ENCODE results near the gene SAMD4B.

The SAMD4B gene

DNA sequence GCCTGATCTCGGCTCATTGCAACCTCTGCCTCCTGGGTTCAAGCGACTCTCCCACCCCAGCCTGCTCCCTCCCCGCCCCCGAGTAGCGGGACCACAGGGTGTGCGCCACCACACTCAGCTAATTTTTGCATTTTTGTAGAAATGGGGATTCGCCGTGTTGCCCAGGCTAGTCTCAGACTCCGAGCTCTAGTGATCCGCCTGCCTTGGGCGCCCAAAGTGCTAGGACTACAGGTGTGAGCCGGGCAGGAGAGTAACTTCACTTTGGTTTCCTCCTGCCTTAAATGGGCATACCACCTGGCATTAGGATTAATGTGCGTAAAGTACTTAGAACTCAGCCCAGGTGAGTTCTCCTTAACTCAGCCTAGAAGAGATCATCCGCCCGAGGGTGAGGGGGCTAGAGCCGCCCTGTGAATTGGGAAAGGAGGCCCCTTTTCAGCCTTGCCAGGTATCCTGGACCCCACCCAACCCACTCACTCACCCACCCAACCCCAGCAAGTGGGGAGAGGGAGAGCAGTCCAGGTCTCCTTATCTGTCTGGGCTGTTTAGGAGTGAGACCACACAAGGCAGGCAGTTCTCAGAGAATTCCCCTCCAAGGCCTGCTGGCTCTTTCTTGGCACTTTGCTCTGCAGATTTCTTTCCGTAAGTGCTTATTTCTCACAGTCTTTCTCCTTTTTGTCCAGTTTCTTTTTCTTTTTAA is 63.2 kb downstream of the SAMD4B start:
- TF ChIP-seq, protein P1, sequence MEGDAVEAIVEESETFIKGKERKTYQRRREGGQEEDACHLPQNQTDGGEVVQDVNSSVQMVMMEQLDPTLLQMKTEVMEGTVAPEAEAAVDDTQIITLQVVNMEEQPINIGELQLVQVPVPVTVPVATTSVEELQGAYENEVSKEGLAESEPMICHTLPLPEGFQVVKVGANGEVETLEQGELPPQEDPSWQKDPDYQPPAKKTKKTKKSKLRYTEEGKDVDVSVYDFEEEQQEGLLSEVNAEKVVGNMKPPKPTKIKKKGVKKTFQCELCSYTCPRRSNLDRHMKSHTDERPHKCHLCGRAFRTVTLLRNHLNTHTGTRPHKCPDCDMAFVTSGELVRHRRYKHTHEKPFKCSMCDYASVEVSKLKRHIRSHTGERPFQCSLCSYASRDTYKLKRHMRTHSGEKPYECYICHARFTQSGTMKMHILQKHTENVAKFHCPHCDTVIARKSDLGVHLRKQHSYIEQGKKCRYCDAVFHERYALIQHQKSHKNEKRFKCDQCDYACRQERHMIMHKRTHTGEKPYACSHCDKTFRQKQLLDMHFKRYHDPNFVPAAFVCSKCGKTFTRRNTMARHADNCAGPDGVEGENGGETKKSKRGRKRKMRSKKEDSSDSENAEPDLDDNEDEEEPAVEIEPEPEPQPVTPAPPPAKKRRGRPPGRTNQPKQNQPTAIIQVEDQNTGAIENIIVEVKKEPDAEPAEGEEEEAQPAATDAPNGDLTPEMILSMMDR (IDR thresholded peaks at IDR 0.05; ENCODE audit: low read length) = no peak
- TF ChIP-seq EZH2 (IDR thresholded peaks at IDR 0.05; ENCODE audit: borderline replicate concordance, low read length) = no peak
- Histone ChIP-seq H3K27ac (ENCODE audit: low read depth, low read length, poor library complexity, severe bottlenecking) (peak overlapping the region; percentile 96), H4K20me1 (ENCODE audit: insufficient read depth, low read length) (no peaks in the 10 kb centered on the region), H2AFZ (ENCODE audit: low read length) (no peak overlapping the region), H3K9ac (ENCODE audit: low read length) (no peak overlapping the region), H3K36me3 (ENCODE audit: insufficient read depth, low read length) (peaks cover 10% of the 10 kb centered on the region), H3K27me3 (ENCODE audit: insufficient read depth, low read length) (no peaks in the 10 kb centered on the region), H3K9me3 (ENCODE audit: low read length) (no peaks in the 10 kb centered on the region), H3K4me2 (ENCODE audit: low read length) (peak overlapping the region; percentile 31), H3K79me2 (ENCODE audit: insufficient read depth, low read length) (peaks cover 6% of the 10 kb centered on the region), H3K9me2 (ENCODE audit: low read depth, low read length) (no peaks in the 10 kb centered on the region), H3K4me3 (ENCODE audit: low read depth, low read length, poor library complexity, severe bottlenecking) (no peak overlapping the region), H3K4me1 (ENCODE audit: insufficient read depth, low read length, severe bottlenecking) (peaks cover 83% of the 10 kb centered on the region), H3F3A (ENCODE audit: insufficient read depth, low read length) (peaks cover 15% of the 10 kb centered on the region)

DNA sequence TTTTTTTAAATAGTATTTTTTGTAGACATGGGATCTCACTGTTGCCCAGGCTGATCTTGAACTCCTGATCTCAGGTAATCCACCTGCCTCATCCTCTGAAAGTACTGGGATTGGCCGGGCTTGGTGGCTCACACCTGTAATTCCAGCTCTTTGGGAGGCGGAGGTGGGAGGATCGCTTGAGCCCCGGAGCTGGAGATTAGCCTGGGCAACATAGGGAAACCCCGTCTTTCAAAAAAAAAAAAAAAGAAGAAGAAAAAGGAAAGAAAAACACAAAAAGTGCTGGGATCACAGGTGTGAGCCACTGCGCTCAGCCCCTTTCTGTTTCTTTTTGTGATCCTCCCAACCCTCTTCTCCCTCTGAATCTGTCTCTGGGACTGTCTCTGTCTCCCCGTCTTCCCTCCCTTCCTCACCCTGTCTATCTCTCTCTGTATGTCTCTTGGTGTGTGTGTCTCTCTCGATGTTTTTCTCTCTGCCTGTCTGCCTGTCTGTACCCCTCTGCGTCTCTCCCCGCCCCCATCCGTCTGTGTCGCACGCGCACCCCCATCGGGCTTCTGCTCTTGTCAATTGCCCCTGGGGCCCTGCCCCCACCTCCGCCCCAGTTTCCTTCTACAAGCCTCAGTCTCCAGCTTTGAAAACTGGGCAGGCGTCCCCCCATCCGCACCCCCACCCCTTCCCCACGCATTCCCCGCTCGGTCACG is 63.9 kb downstream of the SAMD4B start:
- Histone ChIP-seq H3K4me1 (ENCODE audit: insufficient read depth, low read length, severe bottlenecking) (peaks cover 83% of the 10 kb centered on the region), H3K4me3 (ENCODE audit: low read depth, low read length, poor library complexity, severe bottlenecking) (peak overlapping the region; percentile 96), H3K79me2 (ENCODE audit: insufficient read depth, low read length) (peaks cover 6% of the 10 kb centered on the region), H3K9me2 (ENCODE audit: low read depth, low read length) (no peaks in the 10 kb centered on the region), H3F3A (ENCODE audit: insufficient read depth, low read length) (peaks cover 18% of the 10 kb centered on the region), H3K9ac (ENCODE audit: low read length) (peak overlapping the region; percentile 64), H2AFZ (ENCODE audit: low read length) (no peak overlapping the region), H3K4me2 (ENCODE audit: low read length) (peak overlapping the region; percentile 76), H4K20me1 (ENCODE audit: insufficient read depth, low read length) (no peaks in the 10 kb centered on the region), H3K9me3 (ENCODE audit: low read length) (no peaks in the 10 kb centered on the region), H3K27me3 (ENCODE audit: insufficient read depth, low read length) (no peaks in the 10 kb centered on the region), H3K27ac (ENCODE audit: low read depth, low read length, poor library complexity, severe bottlenecking) (peak overlapping the region; percentile 96), H3K36me3 (ENCODE audit: insufficient read depth, low read length) (peaks cover 10% of the 10 kb centered on the region)
- TF ChIP-seq EZH2 (IDR thresholded peaks at IDR 0.05; ENCODE audit: borderline replicate concordance, low read length) = no peak
- TF ChIP-seq, protein P1 (IDR thresholded peaks at IDR 0.05; ENCODE audit: low read length) = no peak

DNA sequence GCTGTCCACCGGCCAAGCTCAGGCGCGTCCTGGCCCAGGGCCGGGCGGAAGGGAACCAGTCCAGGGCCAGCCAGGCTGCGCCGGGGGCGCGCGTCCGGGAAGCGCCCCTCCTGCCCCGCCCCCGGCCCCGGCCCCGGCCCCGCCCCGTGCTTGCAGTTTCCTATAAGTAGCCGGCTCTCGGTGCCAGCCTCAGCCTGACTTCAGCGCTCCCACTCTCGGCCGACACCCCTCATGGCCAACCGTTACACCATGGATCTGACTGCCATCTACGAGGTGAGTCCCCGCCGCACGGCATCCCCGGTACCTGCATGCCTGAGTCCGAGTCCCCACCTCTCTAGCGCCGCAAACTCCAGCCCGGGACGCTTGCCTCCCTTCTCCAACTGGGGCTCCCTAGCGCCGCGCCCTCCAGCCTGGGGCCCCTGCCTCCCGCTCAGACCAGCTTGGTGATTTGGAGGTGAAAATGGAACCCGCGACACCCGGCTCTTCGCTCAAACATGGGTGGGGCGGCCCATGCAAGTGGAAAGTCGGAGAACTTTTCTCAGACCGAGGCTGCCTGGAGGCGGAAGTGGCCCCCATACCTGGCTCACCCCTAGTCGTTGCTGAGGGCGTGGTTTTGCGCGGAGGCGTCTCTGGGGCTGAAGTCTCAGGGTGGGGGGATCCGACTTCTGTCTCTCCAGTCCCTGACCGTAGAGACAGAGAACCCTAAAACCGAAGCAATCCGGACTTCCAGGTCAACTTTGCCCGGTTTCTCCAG is 64.6 kb downstream of the SAMD4B start, which contains the start of gene ZFP36:
Gene ZFP36, plus strand, starts transcription at position 192 of the 754 bp plus-strand sequence. Its CDS starts 58 bp downstream, at position 250.
- Histone ChIP-seq H3K9me2 (ENCODE audit: low read depth, low read length) (no peaks in the 10 kb centered on the region), H3F3A (ENCODE audit: insufficient read depth, low read length) (peaks cover 18% of the 10 kb centered on the region), H3K9ac (ENCODE audit: low read length) (peak within 1 kb of the TSS; percentile 97), H2AFZ (ENCODE audit: low read length) (no peak within 1 kb of the TSS), H3K4me2 (ENCODE audit: low read length) (peak within 1 kb of the TSS; percentile 81), H3K4me1 (ENCODE audit: insufficient read depth, low read length, severe bottlenecking) (peaks cover 83% of the 10 kb centered on the region), H3K4me3 (ENCODE audit: low read depth, low read length, poor library complexity, severe bottlenecking) (peak within 1 kb of the TSS; percentile 96), H3K36me3 (ENCODE audit: insufficient read depth, low read length) (peaks cover 10% of the 10 kb centered on the region), H3K27ac (ENCODE audit: low read depth, low read length, poor library complexity, severe bottlenecking) (peak within 1 kb of the TSS; percentile 96), H3K79me2 (ENCODE audit: insufficient read depth, low read length) (peaks cover 6% of the 10 kb centered on the region), H3K9me3 (ENCODE audit: low read length) (no peaks in the 10 kb centered on the region), H3K27me3 (ENCODE audit: insufficient read depth, low read length) (no peaks in the 10 kb centered on the region), H4K20me1 (ENCODE audit: insufficient read depth, low read length) (no peaks in the 10 kb centered on the region)
- TF ChIP-seq, protein P1 (IDR thresholded peaks at IDR 0.05; ENCODE audit: low read length) = 0 out of 2 replicates have a peak, but pooled peaks have one; percentile 9
- TF ChIP-seq EZH2 (IDR thresholded peaks at IDR 0.05; ENCODE audit: borderline replicate concordance, low read length) = no peak
